HG03066 (cell line): Measurements from ENCODE around the gene SLC52A3.

ENCODE experiments used
- ATAC-seq: cut with Tn5 transposase; IDR thresholded peaks from one replicate; pipeline ENCODE4 v1.9.1; 2021; ENCODE audit warnings: low read depth; ENCODE audit not compliant: unreplicated experiment

The SLC52A3 gene

DNA sequence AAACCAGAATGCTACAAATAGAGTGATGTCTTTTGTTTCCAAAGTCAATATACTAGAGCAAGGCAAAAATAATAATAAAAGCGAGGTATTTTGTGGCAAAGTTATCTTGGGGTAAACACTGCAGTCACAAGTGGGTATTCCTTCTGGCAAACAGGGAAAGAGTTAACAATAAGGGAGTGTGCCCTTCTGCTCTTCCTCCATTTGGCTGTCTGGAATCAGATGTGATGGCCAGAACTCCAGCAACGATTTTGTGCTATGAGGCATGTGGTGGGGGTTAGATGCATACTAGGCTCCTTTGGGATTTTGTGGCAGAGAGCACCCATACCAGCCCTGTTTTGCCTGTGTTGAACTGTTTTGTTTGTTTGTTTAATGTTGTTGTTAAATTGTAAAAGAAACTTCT, 2.4 kb upstream of the SLC52A3 start:
- ATAC-seq, result no peak

DNA sequence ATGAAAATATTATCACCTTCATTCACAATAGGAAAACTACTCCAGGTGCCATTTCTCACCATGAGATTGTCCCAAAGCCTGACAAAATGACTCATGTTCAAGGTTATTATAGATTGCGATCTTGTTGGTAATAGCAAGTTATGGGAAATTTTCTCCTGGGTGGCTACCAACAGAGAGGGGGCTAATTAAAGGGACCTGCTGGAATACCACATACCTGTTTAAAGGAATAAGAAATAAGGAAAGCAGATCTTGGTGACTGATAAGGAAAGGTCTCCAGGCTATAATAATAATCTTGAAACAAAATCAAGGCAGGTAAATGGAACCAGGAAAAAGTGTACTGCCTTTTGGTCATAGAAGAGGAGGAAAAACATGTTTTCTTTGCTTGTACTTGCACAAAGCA, 1.4 kb downstream of the SLC52A3 start:
- ATAC-seq, result no peak

DNA sequence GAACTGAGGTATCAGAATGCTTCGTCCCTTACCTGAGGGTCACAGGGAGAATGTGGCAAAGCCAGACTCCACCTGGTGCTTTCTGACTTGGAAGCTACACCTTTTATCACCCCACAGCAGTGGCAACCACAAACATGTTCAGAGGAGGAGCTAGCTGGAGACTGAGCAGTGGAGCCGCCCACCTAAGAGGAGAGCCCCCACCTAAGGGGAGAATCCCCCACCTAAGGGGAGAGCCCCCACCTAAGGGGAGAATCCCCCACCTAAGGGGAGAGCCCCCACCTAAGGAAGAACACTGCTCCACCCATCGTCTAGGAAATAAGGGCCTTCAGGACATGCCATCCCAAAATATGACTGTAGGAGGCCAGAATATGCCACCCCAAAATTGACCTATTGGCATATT, 4.0 kb downstream of the SLC52A3 start:
- ATAC-seq, result no peak

DNA sequence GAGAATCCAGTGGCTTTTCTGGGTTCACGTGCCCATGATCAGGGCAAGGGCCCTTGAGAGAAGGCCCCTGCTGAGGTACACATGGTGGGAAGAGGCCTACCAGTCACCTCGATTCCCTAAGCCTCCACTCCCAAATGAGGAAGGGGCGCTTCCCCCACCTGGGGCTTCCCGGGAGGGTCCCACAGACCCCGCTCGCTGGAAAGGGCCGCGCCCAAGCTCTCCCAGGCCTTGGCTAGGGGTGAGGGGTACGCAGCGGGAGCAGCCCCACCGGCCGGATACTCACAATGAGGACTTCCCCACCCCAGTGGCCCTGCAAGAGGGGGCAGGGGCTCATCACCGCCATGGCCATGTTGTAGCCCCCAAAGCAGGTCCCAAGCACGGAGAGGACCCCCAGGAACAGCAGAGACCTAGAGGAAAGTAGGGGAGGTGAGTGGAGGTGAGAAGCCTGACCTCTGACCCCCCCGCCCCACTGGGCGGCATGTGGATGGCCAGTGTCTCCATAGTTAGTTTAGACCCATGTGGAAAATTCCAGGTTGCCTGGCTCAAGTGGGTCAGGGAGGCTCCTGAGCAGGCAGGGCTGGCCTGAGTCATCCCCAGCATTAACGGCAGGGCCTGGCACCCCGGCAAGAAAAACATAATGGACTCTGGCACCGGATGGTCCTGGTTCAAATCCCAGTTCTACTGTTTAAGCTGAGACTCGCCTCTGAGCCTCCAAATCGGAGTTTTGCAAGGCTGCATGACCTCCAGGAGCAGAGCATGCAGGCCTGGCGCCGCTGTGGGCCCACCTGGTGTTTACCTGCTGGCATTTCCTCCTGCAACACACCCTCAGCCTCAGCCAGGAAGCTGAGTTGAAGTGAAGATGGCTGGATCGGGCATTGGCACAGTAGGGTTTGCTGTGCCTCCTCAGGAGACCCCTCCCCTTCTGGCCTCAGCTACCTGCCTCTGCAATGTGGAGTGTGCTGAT, 6.6 kb downstream of the SLC52A3 start:
- no peak for ATAC-seq

DNA sequence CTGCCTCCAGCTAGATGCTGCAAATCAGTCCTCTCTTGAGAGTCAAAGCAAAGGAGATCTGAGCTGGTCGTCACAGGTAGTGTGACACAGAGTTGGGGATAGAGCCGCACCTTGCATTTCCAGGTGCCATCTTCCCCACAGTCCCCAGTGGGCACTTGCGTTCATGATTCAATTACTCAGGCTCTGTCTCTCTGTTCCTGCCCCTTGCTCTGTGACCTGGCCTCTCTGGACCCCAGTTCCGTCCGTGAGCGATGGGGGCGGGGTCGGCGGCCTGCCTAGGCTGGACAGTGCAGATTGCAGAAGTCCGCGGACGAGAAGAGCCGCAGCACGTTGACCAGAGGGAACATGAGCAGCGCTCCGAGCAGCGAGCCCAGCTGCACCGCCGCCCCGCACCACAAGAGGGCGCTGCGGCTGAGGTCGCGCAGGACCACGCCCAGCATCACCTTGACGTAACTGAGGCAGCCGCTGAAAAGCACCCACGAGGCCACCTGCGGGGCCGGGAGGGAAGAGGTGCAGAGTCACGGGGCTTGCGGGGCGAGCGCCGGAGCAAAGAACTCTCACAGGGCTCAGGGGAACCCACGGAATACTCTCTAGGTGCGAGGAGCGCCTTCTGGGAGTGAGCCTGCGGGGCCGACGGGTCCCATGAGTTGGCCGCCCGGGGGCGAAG, 7.4 kb downstream of the SLC52A3 start:
- ATAC-seq, result no peak

DNA sequence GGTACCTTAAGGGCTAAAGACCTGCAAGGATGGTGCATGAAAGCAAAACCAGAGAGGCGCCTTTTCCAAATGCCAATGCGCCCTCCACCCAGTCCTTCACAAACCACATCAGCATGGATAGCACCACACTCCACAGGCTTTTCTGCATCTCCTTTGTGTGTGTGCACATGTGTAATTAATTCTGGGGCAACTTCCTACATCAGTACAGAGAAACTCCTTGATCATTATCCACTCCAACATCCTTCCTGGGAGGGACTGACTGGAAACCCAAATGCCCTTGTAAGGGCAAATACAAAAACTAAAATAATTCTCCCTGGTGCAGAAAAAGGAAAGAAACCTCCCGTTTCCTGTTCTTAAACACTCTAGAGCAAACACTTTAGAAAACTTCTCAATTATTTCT, 10.8 kb downstream of the SLC52A3 start:
- ATAC-seq, result no peak

DNA sequence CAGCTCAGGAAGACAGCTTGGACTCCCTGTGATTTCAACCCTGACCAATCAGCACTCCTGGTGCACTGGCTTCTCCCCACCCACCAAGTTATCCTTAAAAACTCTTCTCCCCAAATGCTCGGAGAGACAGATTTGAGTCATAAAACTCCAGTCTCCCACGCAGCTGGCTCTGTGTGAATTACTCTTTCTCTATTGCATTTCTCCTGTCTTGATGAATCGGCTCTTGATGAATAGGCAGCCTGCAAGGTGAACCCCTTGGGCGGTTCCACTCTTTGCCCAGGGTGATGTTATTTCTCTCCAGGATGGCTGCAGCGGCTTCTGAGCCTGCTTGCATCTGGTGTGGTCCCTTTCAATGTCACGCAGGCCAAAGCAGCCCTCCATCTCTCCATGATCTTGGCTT, 12.4 kb downstream of the SLC52A3 start:
- ATAC-seq, result no peak

DNA sequence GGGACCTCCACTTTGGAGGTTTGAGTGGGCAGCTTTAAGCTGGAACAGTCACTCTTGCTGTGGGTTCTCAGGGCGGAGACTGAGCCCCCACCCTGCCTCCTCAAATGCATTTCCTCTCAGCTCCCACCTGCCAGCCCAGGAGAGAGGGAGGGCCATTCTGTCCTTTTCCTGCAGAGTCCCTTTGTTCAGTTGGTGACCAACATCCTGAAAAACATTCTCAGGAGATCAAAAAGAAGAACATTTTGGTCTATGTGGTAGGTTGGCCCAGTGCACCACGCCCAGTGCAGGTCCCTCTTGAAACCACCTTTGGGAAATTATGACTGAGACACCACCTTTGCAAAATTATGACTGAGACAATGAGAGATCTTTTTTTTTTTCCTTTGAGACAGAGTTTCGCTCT, 13.4 kb downstream of the SLC52A3 start:
- no peak for ATAC-seq

DNA sequence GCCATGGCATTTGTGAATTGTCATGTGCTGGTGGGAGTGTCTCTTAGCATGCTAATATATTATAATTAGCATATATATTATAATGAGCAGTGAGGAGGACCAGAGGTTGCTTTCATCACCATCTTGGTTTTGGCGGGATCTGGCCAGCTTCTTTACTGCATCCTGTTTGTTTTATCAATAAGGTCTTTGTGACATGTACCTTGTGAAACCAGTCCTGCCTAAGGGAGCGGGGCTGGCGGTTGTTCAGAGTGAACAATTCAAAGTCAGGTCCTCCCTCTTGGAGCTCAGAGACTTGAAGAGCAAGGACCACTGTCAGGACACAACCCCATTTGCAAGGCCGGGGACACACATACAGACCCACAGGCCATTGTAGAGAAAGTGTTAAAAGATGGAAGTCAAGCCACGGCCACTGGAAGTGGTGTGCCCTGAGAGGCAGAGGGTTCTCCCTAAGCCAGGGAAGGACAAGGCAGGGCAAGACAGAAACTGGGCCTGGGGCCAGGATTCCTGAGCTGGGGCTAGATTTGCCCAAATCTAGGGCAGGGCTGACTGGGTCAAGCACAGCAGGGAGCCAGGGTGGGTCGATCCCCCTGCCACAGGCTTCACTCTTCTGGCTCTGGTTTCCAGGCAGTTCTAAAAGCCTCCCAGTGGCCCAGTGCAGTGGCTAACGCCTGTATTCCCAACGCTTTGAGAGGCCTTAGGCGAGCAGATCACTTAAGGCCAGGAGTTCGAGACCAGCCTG, 14.2 kb downstream of the SLC52A3 start:
- no peak for ATAC-seq

DNA sequence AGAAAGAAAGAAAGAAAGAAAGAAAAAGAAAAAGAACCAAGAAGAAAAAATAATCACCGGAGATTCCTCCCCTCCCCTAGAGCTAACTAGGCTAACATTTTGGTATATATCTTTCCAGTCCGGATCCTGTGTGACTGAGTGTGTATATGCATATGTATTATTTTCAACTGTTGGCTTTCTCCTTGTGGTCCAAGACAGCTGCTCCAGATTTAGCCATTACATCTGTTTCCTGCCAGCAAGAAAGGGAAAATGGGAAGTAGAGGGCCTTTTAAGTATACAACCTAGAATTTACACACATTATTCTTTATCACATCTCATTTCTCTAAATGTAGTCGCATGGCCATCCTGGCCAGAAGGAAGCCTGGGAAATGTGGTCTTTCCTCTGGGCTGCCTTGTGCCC, 15.2 kb downstream of the SLC52A3 start:
- ATAC-seq, result no peak

DNA sequence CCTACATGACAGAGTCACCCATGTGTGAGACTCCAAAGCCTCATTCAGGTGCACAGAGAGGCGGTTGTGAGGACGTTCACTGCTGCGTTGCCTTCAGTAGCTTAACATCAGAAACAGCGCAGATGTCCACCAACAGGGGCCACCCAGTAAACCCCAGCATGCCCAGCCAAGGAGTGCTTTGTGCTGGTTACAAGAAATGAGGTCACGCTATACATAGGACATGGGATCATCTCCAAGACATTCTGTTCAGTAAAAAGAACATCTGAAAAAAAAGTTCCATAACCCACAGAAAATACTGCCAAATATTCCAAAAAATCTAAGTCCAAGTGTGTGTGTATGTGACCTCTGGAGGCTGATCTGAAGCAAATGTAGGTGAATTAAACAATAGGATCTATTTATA, 16.0 kb downstream of the SLC52A3 start:
- ATAC-seq, result no peak

DNA sequence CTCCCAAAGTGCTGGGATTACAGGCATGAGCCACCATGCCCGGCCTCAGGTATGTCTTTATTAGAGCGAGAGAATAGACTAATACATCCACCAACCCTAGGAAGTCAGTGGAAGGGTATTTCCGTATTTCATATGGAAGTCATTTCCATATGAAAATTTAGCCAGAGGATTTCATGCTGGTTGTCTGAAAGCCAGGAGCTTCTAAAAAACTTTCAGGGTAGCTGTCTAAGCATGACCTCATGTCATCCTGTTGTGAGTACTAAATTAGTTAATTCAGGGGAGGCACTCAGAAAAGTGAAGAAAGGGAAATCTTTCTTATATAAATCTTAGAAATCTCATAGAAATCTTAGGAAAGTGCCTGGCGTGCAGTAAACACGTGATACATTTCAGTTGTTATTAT, 16.5 kb downstream of the SLC52A3 start:
- ATAC-seq, result no peak

DNA sequence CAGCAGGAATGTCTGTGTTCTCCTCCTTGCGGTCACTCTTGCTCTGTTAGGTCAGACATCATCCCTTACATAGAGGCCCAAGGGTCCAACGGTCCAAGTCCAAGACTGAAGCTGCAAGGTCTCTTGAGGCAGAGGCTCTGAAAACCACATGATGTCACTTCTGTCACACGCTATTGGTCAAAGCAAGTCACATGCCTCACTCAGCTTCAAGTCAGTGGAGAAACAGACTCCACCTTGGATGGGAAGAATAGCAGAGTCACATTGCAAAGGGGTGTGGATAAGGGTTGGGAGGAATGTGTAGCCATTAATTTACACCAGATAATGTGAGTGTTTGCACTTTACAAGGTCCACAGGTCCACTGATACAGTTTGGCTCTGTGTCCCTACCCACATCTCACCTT, 17.5 kb downstream of the SLC52A3 start:
- ATAC-seq, result no peak

DNA sequence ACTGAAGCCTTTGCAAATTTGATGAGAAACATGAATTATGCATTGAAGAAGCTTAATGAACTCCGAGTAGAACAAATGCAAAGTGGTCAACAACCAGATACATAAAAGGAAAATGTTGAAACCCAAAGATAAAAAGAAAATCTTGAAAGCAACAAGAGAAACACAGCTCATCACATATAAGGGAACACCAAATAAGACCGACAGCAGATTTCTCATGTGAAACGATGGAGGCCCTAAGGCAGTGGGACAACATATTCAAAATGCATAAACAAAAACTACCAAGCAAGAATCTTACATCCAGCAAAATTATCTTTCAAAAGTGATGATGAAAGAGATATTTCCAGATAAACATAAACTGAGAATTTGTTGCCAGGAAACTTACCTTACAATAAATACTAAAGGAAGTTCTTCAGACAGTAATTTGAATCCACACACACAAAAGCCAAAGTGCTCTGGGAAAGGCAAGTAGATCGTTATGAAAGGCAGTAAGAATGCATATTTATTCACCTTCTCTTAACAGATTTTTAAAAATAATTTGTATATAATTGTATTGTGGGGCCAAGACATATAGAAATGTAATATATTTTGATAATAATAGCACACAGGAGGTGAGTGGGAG, 22.5 kb downstream of the SLC52A3 start:
- ATAC-seq, result no peak

DNA sequence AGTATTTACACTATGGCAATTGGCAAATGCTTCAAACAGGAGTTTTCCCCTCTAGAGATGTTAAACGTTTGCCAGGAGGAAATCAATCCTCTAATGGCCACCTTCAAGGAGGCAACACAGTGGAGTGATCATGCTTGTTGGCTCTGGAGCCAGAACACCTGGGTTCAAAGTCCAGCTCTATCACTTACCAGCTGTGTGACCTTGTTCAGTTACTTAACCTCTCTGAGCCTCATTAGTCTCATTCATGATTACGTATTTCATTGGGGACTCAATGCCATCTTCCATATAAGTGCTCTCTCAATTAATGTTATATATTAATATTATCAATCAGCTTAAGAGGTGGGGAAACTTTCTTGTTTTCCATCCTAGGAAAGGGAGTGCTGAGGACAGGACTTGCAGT, 26.1 kb downstream of the SLC52A3 start:
- ATAC-seq, result no peak

DNA sequence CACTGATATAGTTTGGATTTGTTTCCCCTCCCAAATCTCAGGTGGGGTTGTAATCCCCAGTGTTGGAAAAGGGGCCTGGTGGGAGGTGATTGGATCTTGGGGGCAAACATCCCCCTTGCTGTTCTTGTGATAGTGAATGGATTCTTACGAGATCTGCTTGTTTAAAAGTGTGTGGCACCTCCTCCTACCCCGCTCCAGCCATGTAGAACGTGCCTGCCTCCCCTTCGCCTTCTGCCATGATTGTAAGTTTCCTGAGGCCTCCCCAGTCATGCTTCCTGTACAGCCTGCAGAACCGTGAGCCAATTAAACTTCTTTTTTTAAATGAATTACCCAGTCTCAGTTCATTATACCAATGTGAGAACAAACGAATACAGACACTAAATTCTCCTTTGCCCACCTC, 26.7 kb downstream of the SLC52A3 start:
- ATAC-seq, result no peak

DNA sequence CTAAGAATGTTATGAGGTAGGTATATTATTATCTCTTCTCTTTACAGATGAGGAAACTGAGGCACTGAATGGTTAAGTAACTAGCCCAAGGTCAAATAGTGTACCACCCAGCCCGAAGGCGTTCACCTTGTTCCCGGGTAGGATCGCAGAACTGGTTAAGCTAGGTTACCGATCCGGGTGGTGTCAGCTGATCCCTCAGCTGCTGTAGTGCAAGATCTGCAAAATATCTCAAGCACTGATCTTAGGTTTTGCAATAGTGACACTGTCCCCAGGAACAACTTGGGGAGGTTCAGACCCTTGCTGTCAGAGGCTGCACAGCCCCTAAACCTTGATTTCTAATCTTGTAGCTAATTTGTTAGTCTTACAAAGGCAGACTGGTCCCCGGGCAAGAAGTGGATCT, 28.1 kb downstream of the SLC52A3 start:
- no peak for ATAC-seq

DNA sequence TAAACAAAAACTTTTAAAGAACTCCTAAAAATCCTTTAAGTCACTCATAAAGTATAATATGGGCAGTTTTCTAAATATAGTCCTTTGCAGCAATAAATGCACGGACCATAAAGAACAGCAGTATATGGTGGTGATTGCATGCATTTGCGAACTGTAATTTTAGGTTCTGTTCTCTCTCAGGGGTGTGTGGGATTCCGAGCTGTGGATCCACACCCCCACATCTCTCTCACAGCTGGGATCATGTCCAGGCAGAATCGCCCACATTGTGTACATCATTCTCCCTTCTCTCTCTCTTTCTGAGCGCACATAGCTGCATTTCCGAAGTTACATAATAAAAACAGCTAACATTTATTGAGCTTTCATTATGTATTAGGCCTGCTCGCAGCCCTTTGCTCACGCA, 28.6 kb downstream of the SLC52A3 start:
- ATAC-seq, result no peak

DNA sequence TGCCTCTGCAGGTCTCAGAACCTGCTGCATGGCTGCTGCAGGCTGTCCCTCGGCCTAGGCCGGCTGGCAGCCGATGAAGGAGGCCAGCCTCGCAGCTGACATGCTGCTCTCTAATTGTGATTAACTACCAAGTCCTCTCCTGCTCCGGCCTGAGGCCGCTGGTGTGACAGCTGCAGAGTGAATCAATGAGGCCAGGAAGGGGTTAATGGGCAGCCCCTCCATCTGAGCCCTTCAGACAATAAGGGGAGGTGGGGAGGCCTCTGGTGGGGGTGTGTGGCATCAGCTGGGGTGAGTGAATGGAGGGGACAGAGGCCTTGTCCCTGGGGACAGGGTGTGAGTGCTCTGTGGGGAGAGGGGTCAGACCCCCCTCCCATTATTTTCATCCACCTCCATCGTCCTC, 34.4 kb downstream of the SLC52A3 start:
- no peak for ATAC-seq

DNA sequence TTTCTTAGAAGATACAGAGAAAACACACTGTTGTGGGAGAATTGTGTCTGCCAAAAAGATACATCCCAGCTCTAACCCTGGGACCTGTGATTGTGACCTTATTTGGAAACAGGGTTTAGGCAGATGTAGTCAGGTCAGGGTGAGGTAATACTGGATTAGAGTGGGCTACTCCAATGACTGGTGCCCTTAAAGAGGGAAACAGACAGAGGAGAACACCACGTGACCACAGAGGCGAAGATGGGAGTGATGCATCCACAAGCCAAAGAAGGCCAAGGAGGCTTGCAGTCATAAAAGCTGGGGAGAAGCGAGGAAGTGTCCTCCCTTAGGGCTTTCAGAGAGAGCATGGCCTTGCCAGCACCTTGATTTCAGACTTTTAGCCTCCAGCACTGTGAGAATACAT, 35.6 kb downstream of the SLC52A3 start:
- ATAC-seq, result no peak
